Stimulated activated CD4-positive, alpha-beta T cell treated with anti-CD3 and anti-CD28 coated beads, Interleukin-4, amount 100 ng/mL, for 48 hours (primary cell): ENCODE measurements around the gene MRFAP1.
"Not testable (repeated sequence)": the region's sequence is repeated elsewhere in the genome, so short reads cannot be mapped to it uniquely, and the experiment has no call there.

Source experiments
- DNase-seq, 2 donors: peaks; one replicate each; pipeline ENCODE4 v3.0.0-alpha.2; 2020; ENCODE audit warnings: low read depth in 2 of 2

The MRFAP1 gene

GRCh38 chr4:6610856-6611430, 29.5 kb upstream of the MRFAP1 start:
- DNase-seq: no peak

GRCh38 chr4:6612961-6613675, 27.4 kb upstream of the MRFAP1 start:
- DNase-seq: no peak

GRCh38 chr4:6613676-6614651, 26.5 kb upstream of the MRFAP1 start:
- DNase-seq: no peak

- no peak for DNase-seq
Observed at GRCh38 chr4:6614701-6615230, 25.7 kb upstream of the MRFAP1 start.

- no peak for DNase-seq
Observed at GRCh38 chr4:6616087-6616995, 24.1 kb upstream of the MRFAP1 start.

- no peak for DNase-seq
Observed at GRCh38 chr4:6617246-6617645, 23.2 kb upstream of the MRFAP1 start.

GRCh38 chr4:6618386-6619115, 21.9 kb upstream of the MRFAP1 start:
- no peak for DNase-seq

GRCh38 chr4:6619116-6619465, 21.4 kb upstream of the MRFAP1 start:
- no peak for DNase-seq

GRCh38 chr4:6619466-6620255, 20.8 kb upstream of the MRFAP1 start:
- DNase-seq: no peak

GRCh38 chr4:6620296-6620695, 20.2 kb upstream of the MRFAP1 start:
- no peak for DNase-seq

- DNase-seq: no peak
Observed at GRCh38 chr4:6620891-6621555, 19.5 kb upstream of the MRFAP1 start.

- no peak for DNase-seq
Observed at GRCh38 chr4:6621556-6621927, 18.9 kb upstream of the MRFAP1 start.

- no peak for DNase-seq
Observed at GRCh38 chr4:6622744-6623143, 17.7 kb upstream of the MRFAP1 start.

- DNase-seq: no peak
Observed at GRCh38 chr4:6625256-6625655, 15.2 kb upstream of the MRFAP1 start.

GRCh38 chr4:6626066-6626465, 14.4 kb upstream of the MRFAP1 start:
- DNase-seq: no peak

- no peak for DNase-seq
Observed at GRCh38 chr4:6627832-6628231, 12.7 kb upstream of the MRFAP1 start.

GRCh38 chr4:6628484-6628883, 12.0 kb upstream of the MRFAP1 start:
- DNase-seq: not testable (repeated sequence)

GRCh38 chr4:6632125-6632524, 8.4 kb upstream of the MRFAP1 start:
- no peak for DNase-seq
